Progenitor cell of endocrine pancreas (in vitro differentiated cells): ENCODE measurements around the gene HOXB3. TPM values are rescaled to one million over a fixed set of nuclear protein-coding genes. Genes with fewer than 3 reads are reported as not detected.
"Not testable (repeated sequence)": the region's sequence is repeated elsewhere in the genome, so short reads cannot be mapped to it uniquely, and the experiment has no call there.

Experiments used
- DNase-seq: peaks from one replicate; pipeline ENCODE4 v3.0.0; 2021; ENCODE audit warnings: low spot score; ENCODE audit not compliant: unreplicated experiment
- H3K27ac Mint-ChIP-seq: 2 replicates; pipeline ENCODE4 v1.8.0; 2021; ENCODE audit warnings: mild to moderate bottlenecking, moderate library complexity, mixed read lengths
- H3K27me3 Mint-ChIP-seq: 2 replicates; pipeline ENCODE4 v1.8.0; 2021; ENCODE audit warnings: mixed read lengths
- H3K36me3 Mint-ChIP-seq: 2 replicates; pipeline ENCODE4 v1.8.0; 2022; ENCODE audit warnings: mixed read lengths; ENCODE audit not compliant: insufficient read depth
- H3K4me1 Mint-ChIP-seq: 2 replicates; pipeline ENCODE4 v1.8.0; 2021; ENCODE audit warnings: low read depth, mixed read lengths
- H3K4me3 Mint-ChIP-seq: 2 replicates; pipeline ENCODE4 v1.8.0; 2021; ENCODE audit warnings: low read depth, mild to moderate bottlenecking, moderate library complexity, mixed read lengths
- H3K9me3 Mint-ChIP-seq: 2 replicates; pipeline ENCODE4 v1.8.0; 2021; ENCODE audit warnings: low read depth, mixed read lengths
- total RNA-seq: library from RNA; stranded (reverse); gene quantifications from 2 replicates; pipeline ENCODE4 v1.2.1, GENCODE V29; 2021
- TF ChIP-seq, protein P1 (sequence below): fragments of 200-600 bp; sonication (generic); IDR thresholded peaks from one replicate; pipeline ENCODE4 v1.5.0; 2021; ENCODE audit warnings: antibody characterized with exemption, mild to moderate bottlenecking; ENCODE audit not compliant: unreplicated experiment

The HOXB3 gene
- total RNA-seq, 1 donor from 2014 or later: 19.4 TPM

DNA sequence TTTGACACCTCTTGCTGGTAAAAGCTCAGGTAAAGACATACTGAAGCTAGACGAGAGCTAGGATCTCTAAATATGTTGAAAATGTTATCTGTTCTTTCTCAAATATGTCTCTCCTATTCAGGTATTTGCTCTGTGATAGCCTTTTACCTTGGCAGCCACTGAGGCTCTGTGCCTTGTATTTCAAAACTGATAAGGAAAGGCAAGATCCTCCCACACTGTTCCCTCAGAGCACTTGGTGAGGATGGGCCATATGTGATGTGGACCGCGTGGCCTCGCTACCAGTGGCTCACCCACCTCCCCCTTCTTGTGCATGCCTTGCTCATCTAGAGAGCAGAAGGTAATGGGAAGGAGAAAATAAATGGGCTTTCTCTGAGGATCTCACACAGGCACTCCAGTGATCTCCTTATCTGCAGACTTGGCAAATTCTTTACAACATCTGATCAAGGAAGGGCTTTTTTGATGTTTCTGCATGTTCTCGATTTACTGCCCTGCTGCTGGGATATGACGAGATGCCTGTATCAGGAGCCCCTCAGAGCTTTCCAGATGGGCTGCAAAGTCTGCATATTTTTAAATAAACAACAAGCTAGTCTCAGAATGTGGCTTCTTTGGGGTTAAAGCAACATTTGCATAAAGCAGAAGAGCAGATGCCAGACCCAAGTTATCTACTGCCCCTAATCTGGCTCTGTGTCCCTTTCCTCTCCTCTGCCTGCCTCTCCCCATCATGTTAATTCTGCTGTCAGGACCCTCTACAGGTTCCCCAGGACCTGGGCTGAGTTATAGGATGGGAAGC lies 76.2 kb downstream of the HOXB3 start:
- Mint-ChIP-seq H3K4me1 (peaks cover 13% of the 10 kb centered on the region), H3K9me3 (no peaks in the 10 kb centered on the region), H3K27me3 (peaks cover 60% of the 10 kb centered on the region), H3K36me3 (no peaks in the 10 kb centered on the region), H3K27ac (no peak overlapping the region), H3K4me3 (no peak overlapping the region)
- TF ChIP-seq, protein P1, sequence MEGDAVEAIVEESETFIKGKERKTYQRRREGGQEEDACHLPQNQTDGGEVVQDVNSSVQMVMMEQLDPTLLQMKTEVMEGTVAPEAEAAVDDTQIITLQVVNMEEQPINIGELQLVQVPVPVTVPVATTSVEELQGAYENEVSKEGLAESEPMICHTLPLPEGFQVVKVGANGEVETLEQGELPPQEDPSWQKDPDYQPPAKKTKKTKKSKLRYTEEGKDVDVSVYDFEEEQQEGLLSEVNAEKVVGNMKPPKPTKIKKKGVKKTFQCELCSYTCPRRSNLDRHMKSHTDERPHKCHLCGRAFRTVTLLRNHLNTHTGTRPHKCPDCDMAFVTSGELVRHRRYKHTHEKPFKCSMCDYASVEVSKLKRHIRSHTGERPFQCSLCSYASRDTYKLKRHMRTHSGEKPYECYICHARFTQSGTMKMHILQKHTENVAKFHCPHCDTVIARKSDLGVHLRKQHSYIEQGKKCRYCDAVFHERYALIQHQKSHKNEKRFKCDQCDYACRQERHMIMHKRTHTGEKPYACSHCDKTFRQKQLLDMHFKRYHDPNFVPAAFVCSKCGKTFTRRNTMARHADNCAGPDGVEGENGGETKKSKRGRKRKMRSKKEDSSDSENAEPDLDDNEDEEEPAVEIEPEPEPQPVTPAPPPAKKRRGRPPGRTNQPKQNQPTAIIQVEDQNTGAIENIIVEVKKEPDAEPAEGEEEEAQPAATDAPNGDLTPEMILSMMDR: no peak
- no peak for DNase-seq

DNA sequence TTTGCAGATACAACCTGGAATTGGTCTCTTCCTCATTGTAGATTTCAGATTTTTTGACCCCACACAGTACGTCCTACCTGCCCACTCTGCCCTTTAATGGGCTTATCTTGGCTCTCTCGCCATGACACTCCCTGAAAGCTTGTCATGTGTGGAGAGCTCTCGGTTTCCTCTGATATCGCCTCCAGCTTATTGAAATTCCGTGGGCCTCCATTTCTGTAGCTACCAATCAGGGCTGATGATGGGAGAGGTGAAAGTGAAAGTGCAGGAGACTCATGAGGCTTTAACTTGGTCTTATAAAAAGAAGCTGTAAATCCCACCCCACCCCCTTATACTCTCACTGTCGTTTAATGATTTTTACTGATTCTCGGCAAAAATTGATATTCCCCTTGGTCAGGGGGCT lies 76.9 kb downstream of the HOXB3 start:
- no peak overlapping the region for H3K4me3 Mint-ChIP-seq

DNA sequence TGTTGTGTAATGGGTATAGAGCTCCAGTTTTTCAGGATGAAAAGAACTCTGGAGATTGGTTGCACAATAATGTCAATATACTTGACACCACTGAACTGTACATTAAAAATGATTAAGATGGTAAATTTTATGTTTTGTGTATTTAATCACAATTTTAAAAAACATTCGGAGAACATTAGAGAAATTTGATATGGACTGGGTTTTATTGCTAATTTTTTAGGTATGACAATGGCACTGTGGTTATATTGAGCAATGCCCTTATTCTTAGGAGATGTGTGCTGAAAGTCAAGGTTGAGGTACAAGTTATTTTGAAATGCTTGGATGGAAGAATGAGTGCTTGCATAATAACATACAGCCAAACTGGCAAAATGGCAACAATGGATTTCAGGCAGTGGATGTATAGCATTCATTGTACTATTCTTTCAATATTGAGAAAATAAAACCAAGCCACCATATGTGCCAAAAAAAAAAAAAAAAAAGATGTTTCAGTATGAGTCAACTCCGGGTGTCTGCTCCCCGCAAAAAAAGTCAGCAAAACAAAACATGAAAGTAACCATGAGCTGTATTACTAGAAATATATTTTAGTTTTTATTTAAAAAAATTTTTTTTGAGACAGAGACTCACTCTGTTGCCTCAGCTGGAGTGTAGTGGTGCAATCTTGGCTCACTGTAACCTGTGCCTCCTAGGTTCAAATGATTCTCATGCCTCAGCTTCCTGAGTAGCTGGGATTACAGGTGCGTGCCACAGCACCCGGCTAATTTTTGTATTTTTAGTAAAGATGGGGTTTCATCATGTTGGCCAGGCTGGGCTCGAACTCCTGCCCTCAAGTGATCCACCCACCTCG lies 79.1 kb downstream of the HOXB3 start:
- peaks cover 63% of the 10 kb centered on the region for H3K27me3 Mint-ChIP-seq
- H3K4me1 Mint-ChIP-seq: peaks cover 8% of the 10 kb centered on the region
- no peaks in the 10 kb centered on the region for H3K9me3 Mint-ChIP-seq
- no peaks in the 10 kb centered on the region for H3K36me3 Mint-ChIP-seq
- TF ChIP-seq, protein P1: no peak
- no peak overlapping the region for H3K27ac Mint-ChIP-seq
- H3K4me3 Mint-ChIP-seq: no peak overlapping the region
- no peak for DNase-seq

More for the DNA sequence above, 76.9 kb downstream of the HOXB3 start:
- H3K4me1 Mint-ChIP-seq: peaks cover 13% of the 10 kb centered on the region
- H3K9me3 Mint-ChIP-seq: no peaks in the 10 kb centered on the region
- H3K27me3 Mint-ChIP-seq: peaks cover 63% of the 10 kb centered on the region
- TF ChIP-seq, protein P1: no peak
- H3K27ac Mint-ChIP-seq: no peak overlapping the region
- no peaks in the 10 kb centered on the region for H3K36me3 Mint-ChIP-seq
- DNase-seq: no peak

DNA sequence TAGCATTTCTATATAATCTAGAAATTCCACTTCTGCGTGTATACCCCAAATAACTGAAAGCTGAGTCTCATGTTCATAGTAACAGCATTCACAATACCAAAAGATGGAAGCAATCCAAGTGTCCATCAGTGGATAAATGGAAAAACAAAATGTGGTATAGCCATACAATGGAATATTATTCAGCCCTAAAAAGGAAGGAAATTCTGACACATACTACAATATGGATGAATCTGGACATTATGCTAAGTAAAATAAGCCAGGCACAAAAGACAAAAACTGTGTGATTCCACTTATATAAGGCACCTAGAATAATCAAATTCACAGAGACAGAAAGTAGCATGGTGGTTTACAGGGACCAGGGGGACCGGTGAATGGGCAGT lies 79.7 kb downstream of the HOXB3 start:
- TF ChIP-seq, protein P1: no peak
- no peak for DNase-seq

DNA sequence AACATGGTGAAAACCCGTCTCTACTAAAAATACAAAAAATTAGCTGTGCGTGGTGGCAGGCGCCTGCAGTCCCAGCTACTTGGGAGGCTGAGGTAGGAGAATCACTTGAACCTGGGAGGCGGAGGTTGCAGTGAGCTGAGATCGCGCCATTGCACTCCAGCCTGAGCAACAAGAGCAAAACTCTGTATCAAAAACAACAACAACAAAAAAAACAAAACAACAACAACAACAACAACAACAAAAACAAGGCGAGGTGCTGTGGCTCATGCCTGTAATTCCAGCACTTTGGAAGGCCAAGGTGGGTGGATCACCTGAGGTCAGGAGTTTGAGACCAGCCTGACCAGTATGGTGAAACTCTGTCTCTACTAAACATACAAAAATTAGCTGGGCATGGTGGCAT lies 80.3 kb downstream of the HOXB3 start:
- H3K4me3 Mint-ChIP-seq, H3K27ac Mint-ChIP-seq, DNase-seq, H3K36me3 Mint-ChIP-seq, H3K9me3 Mint-ChIP-seq: not testable (repeated sequence)
- Mint-ChIP-seq H3K4me1 (peaks cover 12% of the 10 kb centered on the region), H3K27me3 (peaks cover 56% of the 10 kb centered on the region)

More for the DNA sequence above, 79.7 kb downstream of the HOXB3 start:
- Mint-ChIP-seq H3K9me3 (no peaks in the 10 kb centered on the region), H3K36me3 (no peaks in the 10 kb centered on the region), H3K27me3 (peaks cover 63% of the 10 kb centered on the region), H3K4me1 (peaks cover 10% of the 10 kb centered on the region), H3K27ac (no peak overlapping the region), H3K4me3 (no peak overlapping the region)
